Measurements from ENCODE around the gene PTPRCAP. TPM values are rescaled to one million over a fixed set of nuclear protein-coding genes. Genes with fewer than 3 reads are reported as not detected.

The PTPRCAP gene
- total and polyA plus RNA-seq, 12 donors = 0.57 to 13.4 (median 3.9) TPM

DNA sequence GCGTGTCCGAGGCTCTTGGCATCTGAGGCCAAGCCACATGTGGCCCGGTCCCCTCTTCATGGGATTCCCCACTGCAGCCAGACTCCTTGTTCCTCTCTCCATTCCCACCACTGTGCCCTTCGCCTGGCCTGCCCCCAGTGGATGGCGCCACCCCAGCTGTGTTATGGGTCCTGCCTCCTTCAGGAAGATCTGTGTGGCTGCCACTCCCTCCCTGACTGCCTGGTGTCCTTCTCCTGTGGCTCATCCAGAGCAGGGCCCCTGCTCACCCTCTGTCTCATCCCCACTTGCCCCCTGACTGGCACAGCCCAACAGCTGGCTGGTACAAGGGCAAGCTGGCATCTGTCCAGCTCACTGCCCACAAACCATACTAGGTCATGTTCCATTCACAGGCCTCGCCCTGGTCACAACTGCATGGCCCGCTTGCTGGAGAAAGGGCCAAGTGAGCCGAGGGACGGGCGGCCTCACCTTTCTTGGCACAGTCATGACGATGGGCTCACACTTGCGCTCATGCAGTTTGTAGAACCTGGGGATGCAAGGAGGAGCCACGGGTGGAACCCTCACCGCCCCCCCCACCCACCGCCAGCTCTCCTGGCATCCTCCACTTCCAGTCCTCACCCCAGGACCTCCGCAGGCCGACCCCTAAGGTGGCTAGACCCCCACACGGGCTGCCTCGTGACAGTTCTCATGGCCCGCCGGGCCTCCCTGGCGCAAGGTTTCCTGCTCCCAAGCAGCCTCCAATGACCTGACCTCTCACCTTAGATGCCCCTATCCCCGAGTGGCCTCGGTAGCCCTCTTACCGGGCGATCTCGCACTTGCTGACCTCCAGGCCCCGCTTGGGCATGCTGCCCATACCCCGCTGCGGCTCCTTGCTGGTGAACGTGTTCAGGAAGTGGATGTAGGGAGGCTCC, 2.1 kb upstream of the PTPRCAP start:
- Histone ChIP-seq H3K4me3 (no peak overlapping the region), H3K36me3 (replicated peaks in 1 of 2) (peaks cover 0 to 45% of the 10 kb centered on the region in 2 donors), H3K4me1 (replicated peaks in 1 of 2) (peaks cover 0 to 32% of the 10 kb centered on the region in 2 donors), H3K27me3 (no peaks in the 10 kb centered on the region), H3K27ac (peak overlapping the region in 1 of 5 donors; percentile 14), H3K9me3 (replicated peaks in 1 of 3) (no peaks in the 10 kb centered on the region)
- peak in 3 of 7 donors; percentile 31 to 60 (median 51) for DNase-seq
- intact Hi-C loops (cut with DNase I) = no loop called here
- TF ChIP-seq, protein P1, sequence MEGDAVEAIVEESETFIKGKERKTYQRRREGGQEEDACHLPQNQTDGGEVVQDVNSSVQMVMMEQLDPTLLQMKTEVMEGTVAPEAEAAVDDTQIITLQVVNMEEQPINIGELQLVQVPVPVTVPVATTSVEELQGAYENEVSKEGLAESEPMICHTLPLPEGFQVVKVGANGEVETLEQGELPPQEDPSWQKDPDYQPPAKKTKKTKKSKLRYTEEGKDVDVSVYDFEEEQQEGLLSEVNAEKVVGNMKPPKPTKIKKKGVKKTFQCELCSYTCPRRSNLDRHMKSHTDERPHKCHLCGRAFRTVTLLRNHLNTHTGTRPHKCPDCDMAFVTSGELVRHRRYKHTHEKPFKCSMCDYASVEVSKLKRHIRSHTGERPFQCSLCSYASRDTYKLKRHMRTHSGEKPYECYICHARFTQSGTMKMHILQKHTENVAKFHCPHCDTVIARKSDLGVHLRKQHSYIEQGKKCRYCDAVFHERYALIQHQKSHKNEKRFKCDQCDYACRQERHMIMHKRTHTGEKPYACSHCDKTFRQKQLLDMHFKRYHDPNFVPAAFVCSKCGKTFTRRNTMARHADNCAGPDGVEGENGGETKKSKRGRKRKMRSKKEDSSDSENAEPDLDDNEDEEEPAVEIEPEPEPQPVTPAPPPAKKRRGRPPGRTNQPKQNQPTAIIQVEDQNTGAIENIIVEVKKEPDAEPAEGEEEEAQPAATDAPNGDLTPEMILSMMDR (IDR thresholded peaks at IDR 0.05) = peak in 1 of 6 experiments; percentile 2
- no peak for TF ChIP-seq POLR2A (IDR thresholded peaks at IDR 0.05)
- 62 to 74% (median 67%) methylated on average over 14 to 31 of the region's 31 CpGs for WGBS, 4 donors

DNA sequence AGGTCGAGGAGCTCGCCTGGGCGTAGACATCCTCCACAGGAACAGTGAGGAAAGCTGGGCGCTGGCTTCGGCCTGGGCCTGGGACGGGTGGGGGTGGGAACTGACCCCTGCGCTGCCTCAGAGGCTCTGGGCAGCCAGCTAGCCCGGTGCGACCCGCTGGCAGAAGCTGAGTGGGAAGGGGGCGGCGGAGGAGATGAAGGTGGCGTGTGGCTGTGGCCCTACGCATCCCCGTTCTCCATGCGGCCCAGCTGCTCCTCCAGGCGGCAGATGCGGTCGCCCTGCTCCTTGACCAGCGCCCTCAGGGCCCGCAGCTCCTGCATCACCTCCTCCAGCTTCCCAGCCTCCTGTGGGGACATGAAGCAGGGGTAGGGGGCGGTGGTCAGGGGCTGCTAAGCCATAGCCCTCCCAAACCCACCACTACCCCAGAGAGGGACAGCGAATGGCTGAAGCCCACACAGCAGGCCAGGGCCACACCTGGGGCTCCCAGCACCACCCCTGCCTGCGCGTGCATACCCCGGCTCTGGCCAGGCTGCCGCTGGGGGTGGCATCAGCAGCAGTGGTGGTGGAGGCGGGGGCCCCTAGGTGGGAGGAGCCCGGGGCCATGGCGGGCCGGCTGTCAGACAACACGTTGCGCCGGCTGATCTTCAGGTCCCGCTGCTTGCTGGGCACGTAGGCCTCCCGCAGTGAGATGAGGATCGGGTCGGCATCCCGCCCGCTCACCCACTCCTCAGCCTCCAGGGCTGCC, 848 bp upstream of the PTPRCAP start:
- no peak for DNase-seq
- H3K27me3 ChIP-seq = no peaks in the 10 kb centered on the region
- intact Hi-C loops (cut with DNase I) = no loop called here
- H3K4me1 ChIP-seq (replicated peaks in 1 of 2) = peaks cover 0 to 24% of the 10 kb centered on the region in 2 donors
- 80 to 85% (median 83%) methylated on average over 14 to 41 of the region's 41 CpGs for WGBS, 4 donors
- TF ChIP-seq POLR2A (IDR thresholded peaks at IDR 0.05) = no peak
- TF ChIP-seq, protein P1 (IDR thresholded peaks at IDR 0.05) = no peak
- no peak overlapping the region for H3K4me3 ChIP-seq
- H3K36me3 ChIP-seq (replicated peaks in 1 of 2) = peaks cover 0 to 58% of the 10 kb centered on the region in 2 donors
- H3K9me3 ChIP-seq (replicated peaks in 1 of 3) = no peaks in the 10 kb centered on the region
- H3K27ac ChIP-seq = peak overlapping the region in 1 of 5 donors; percentile 14

DNA sequence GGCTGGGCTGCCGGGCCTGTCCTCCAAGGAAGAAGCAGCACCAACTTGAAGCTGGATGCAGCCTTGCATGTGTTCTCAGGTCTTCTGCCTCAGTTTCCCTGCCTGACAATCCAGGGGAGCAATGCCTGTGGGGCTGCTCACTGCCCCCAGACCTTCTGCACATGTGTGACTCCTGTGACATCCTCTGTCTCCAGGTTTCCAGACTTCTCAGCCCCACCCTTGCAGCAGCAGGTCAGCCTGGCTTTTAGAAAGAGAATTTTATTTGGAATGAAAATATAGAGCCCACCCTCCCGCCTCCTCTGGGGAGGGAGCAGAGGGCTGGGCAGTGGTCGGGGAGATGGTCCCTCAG, 301 bp upstream of the PTPRCAP start:
- H3K36me3 ChIP-seq (replicated peaks in 1 of 2) = peaks cover 0 to 63% of the 10 kb centered on the region in 2 donors
- no peak overlapping the region for H3K4me3 ChIP-seq
- no peak for DNase-seq
- peaks cover 0 to 22% of the 10 kb centered on the region in 2 donors for H3K4me1 ChIP-seq (replicated peaks in 1 of 2)
- no peak overlapping the region for H3K27ac ChIP-seq
- WGBS, 4 donors = 57 to 74% (median 71%) methylated on average over 2 to 3 of the region's 3 CpGs
- H3K27me3 ChIP-seq = no peaks in the 10 kb centered on the region
- H3K9me3 ChIP-seq (replicated peaks in 1 of 3) = no peaks in the 10 kb centered on the region
- no peak for TF ChIP-seq POLR2A (IDR thresholded peaks at IDR 0.05)
- TF ChIP-seq, protein P1 (IDR thresholded peaks at IDR 0.05) = no peak
- intact Hi-C loops (cut with DNase I) = no loop called here

DNA sequence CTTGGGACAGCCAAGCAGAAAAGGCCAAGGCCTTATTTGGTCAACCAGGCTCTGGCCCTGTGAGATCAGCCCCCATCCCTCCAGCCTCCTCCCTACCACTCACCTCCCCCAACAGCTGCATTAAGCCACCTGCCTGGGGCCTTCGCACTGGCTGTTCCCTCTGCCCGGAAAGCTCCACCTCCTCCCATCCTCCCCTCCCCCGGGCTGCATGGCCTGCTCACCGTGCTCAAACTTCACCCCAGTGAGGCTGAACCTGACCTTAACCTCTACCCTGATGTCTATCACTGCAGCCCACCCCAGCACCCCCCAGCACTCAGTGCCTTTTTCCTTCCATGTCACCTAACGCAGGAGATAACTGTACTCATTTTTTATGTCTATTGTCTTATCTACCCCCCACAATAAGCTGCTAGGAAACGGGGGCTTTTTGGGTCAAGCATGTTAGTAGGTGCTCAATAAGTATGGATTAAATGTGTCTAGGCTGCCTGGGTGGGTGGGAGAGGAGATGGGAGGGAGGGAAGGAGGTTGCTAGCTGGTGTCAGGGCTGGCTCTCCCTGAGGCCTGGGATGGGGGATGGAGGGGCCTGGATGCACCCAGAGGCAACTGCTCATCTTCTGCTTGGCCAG, 912 bp downstream of the PTPRCAP start:
- Histone ChIP-seq H3K4me3 (no peak overlapping the region), H3K36me3 (replicated peaks in 1 of 2) (peaks cover 0 to 70% of the 10 kb centered on the region in 2 donors), H3K27ac (peak overlapping the region in 2 of 5 donors; percentile 71 to 76), H3K4me1 (replicated peaks in 1 of 2) (peaks cover 0 to 16% of the 10 kb centered on the region in 2 donors), H3K9me3 (replicated peaks in 1 of 3) (no peaks in the 10 kb centered on the region), H3K27me3 (no peaks in the 10 kb centered on the region)
- TF ChIP-seq, protein P1 (IDR thresholded peaks at IDR 0.05) = no peak
- TF ChIP-seq POLR2A (IDR thresholded peaks at IDR 0.05) = no peak
- intact Hi-C loops (cut with DNase I) = no loop called here
- WGBS, 4 donors = 55 to 57% (median 56%) methylated on average over 6 of the region's 6 CpGs
- peak in 2 of 7 donors; percentile 37 to 62 for DNase-seq
